Subcutaneous abdominal adipose tissue (tissue), 5 donors: ENCODE results near the gene TTLL6.
"Not testable (repeated sequence)": the region's sequence is repeated elsewhere in the genome, so short reads cannot be mapped to it uniquely, and the experiment has no call there.

ENCODE experiments used
- H3K27ac ChIP-seq: one replicate; pipeline ENCODE4 v1.7.0; 2013; ENCODE audit warnings: low read depth, mild to moderate bottlenecking, inconsistent platforms, low read length, moderate library complexity
- H3K27me3 ChIP-seq, 5 donors: one replicate each; pipeline ENCODE4 v1.7.0; 2013; ENCODE audit warnings: low read length in 5 of 5, inconsistent platforms in 1 of 5; ENCODE audit not compliant: control insufficient read depth in 5 of 5, insufficient read depth in 4 of 5
- H3K36me3 ChIP-seq, 5 donors: one replicate each; pipeline ENCODE4 v1.7.0; 2013; ENCODE audit warnings: low read length in 5 of 5; ENCODE audit not compliant: control insufficient read depth in 5 of 5, insufficient read depth in 5 of 5
- H3K4me1 ChIP-seq, 5 donors: one replicate each; pipeline ENCODE4 v1.7.0; 2013; ENCODE audit warnings: low read length in 5 of 5, mild to moderate bottlenecking in 3 of 5, moderate library complexity in 1 of 5; ENCODE audit not compliant: control insufficient read depth in 5 of 5, insufficient read depth in 5 of 5
- H3K4me3 ChIP-seq, 5 donors: one replicate each; pipeline ENCODE4 v1.7.0; 2013; ENCODE audit warnings: low read length in 5 of 5, low read depth in 1 of 5
- H3K9ac ChIP-seq, 5 donors: one replicate each; pipeline ENCODE4 v1.7.0; 2013; ENCODE audit warnings: low read length in 5 of 5, mild to moderate bottlenecking in 4 of 5, moderate library complexity in 3 of 5
- H3K9me3 ChIP-seq, 5 donors: one replicate each; pipeline ENCODE4 v1.7.0; 2013; ENCODE audit warnings: low read length in 5 of 5; ENCODE audit not compliant: control insufficient read depth in 5 of 5
- donor health status: healthy.
- donor health status: healthy.
- donor health status: healthy.
- donor health status: healthy.
- donor health status: healthy.

Gene TTLL6

GRCh38 chr17:48719642-48720265, 97.3 kb downstream of the TTLL6 start:
- Histone ChIP-seq H3K4me1 (peaks cover 0 to 40% (median 22%) of the 10 kb centered on the region in 5 donors), H3K4me3 (peak overlapping the region in 1 of 5 donors; percentile 10), H3K9me3 (no peaks in the 10 kb centered on the region), H3K36me3 (no peaks in the 10 kb centered on the region), H3K9ac (no peak overlapping the region), H3K27me3 (peaks cover 67 to 89% (median 71%) of the 10 kb centered on the region in 5 donors), H3K27ac (no peak overlapping the region)

- Histone ChIP-seq H3K4me1 (peaks cover 0 to 32% (median 19%) of the 10 kb centered on the region in 5 donors), H3K27ac (no peak overlapping the region), H3K27me3 (peaks cover 61 to 83% (median 69%) of the 10 kb centered on the region in 5 donors), H3K4me3 (peak overlapping the region in 1 of 5 donors; percentile 16), H3K9me3 (no peaks in the 10 kb centered on the region), H3K36me3 (no peaks in the 10 kb centered on the region), H3K9ac (no peak overlapping the region)
Observed at GRCh38 chr17:48718761-48719641, 98.0 kb downstream of the TTLL6 start.

- H3K9me3 ChIP-seq, result no peaks in the 10 kb centered on the region
- peaks cover 58 to 81% (median 66%) of the 10 kb centered on the region in 5 donors for H3K27me3 ChIP-seq
- no peak overlapping the region for H3K9ac ChIP-seq
- H3K36me3 ChIP-seq, result no peaks in the 10 kb centered on the region
- H3K4me3 ChIP-seq, result peak overlapping the region in 1 of 5 donors; percentile 16
- H3K27ac ChIP-seq, result no peak overlapping the region
- peaks cover 0 to 25% (median 13%) of the 10 kb centered on the region in 5 donors for H3K4me1 ChIP-seq
Observed at GRCh38 chr17:48718227-48718760, 98.7 kb downstream of the TTLL6 start.

- H3K9me3 ChIP-seq, result no peaks in the 10 kb centered on the region
- H3K36me3 ChIP-seq, result no peaks in the 10 kb centered on the region
- peaks cover 0 to 18% (median 12%) of the 10 kb centered on the region in 5 donors for H3K4me1 ChIP-seq
- H3K27me3 ChIP-seq, result peaks cover 52 to 79% (median 61%) of the 10 kb centered on the region in 5 donors
- H3K27ac ChIP-seq, result no peak overlapping the region
- no peak overlapping the region for H3K9ac ChIP-seq
- H3K4me3 ChIP-seq, result no peak overlapping the region
Observed at GRCh38 chr17:48717367-48718226, 99.4 kb downstream of the TTLL6 start.

- H3K27ac ChIP-seq, H3K9me3 ChIP-seq, H3K4me3 ChIP-seq, H3K9ac ChIP-seq, H3K36me3 ChIP-seq: not testable (repeated sequence)
- Histone ChIP-seq H3K27me3 (peaks cover 49 to 75% (median 61%) of the 10 kb centered on the region in 5 donors), H3K4me1 (peaks cover 0 to 15% (median 12%) of the 10 kb centered on the region in 5 donors)
Observed at GRCh38 chr17:48716549-48716948, 100.5 kb downstream of the TTLL6 start.

- Histone ChIP-seq H3K27me3 (peaks cover 46 to 74% (median 62%) of the 10 kb centered on the region in 5 donors), H3K9me3 (no peaks in the 10 kb centered on the region), H3K27ac (no peak overlapping the region), H3K4me1 (peaks cover 0 to 15% (median 12%) of the 10 kb centered on the region in 5 donors), H3K9ac (no peak overlapping the region), H3K36me3 (no peaks in the 10 kb centered on the region), H3K4me3 (no peak overlapping the region)
Observed at GRCh38 chr17:48715496-48716399, 101.3 kb downstream of the TTLL6 start.
